ENCODE data around the gene PHF2.

DNA sequence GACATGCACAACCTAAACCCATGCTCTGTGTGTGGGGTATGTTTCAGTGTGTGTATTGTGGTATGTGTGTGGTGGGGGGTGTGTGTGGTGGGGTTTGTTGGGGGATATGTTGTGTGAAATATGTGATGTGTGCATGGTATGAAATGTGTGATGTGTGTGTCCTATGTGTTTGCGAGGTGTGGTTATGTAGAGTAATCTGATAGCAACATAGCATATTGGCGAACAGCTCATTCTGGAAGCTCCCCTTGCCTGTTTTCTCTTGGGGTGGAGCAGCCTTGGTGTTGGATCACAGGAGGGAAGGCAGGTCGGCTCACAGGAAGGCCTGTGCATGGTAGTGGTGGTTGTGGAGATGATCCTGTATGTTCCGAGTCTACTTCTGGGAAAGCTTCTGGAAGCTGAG is 35.4 kb upstream of the PHF2 start:
- TF ChIP-seq, protein P1, sequence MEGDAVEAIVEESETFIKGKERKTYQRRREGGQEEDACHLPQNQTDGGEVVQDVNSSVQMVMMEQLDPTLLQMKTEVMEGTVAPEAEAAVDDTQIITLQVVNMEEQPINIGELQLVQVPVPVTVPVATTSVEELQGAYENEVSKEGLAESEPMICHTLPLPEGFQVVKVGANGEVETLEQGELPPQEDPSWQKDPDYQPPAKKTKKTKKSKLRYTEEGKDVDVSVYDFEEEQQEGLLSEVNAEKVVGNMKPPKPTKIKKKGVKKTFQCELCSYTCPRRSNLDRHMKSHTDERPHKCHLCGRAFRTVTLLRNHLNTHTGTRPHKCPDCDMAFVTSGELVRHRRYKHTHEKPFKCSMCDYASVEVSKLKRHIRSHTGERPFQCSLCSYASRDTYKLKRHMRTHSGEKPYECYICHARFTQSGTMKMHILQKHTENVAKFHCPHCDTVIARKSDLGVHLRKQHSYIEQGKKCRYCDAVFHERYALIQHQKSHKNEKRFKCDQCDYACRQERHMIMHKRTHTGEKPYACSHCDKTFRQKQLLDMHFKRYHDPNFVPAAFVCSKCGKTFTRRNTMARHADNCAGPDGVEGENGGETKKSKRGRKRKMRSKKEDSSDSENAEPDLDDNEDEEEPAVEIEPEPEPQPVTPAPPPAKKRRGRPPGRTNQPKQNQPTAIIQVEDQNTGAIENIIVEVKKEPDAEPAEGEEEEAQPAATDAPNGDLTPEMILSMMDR (IDR thresholded peaks at IDR 0.05; ENCODE audit: insufficient read depth, low read length, poor library complexity, severe bottlenecking), result no peak
- no peak for TF ChIP-seq EZH2phosphoT487 (conservative IDR thresholded peaks at IDR 0.05; ENCODE audit: low read length)

Measured in SU-DHL-6 (cell line).